CD4-positive, alpha-beta T cell treated with Interleukin-2 at 100 ng/mL for 4 hours (primary cell): ENCODE data around the gene GPR26.

Experiments
- DNase-seq: peaks from one replicate; pipeline ENCODE4 v3.0.0-alpha.2; 2020; ENCODE audit warnings: low spot score

The GPR26 gene

GRCh38 chr10:123645615-123646014, 20.5 kb upstream of the GPR26 start:
- no peak for DNase-seq

- no peak for DNase-seq
These were observed 17.6 kb upstream of the GPR26 start for GRCh38 chr10:123648595-123648994.

- DNase-seq: no peak
These were observed 16.5 kb upstream of the GPR26 start for GRCh38 chr10:123649676-123650075.

- DNase-seq: no peak
These were observed 14.6 kb upstream of the GPR26 start for GRCh38 chr10:123651421-123652047.

GRCh38 chr10:123655751-123656150, 10.4 kb upstream of the GPR26 start:
- DNase-seq: no peak

GRCh38 chr10:123663522-123663921, 2.6 kb upstream of the GPR26 start:
- no peak for DNase-seq

- DNase-seq: no peak
These were observed 466 bp upstream of the GPR26 start for GRCh38 chr10:123665491-123666286.

- DNase-seq: no peak
These were observed 3.7 kb downstream of the GPR26 start for GRCh38 chr10:123669886-123670285.

- DNase-seq: no peak
These were observed 7.0 kb downstream of the GPR26 start for GRCh38 chr10:123673198-123673597.

GRCh38 chr10:123674741-123675140, 8.6 kb downstream of the GPR26 start:
- DNase-seq: no peak

- DNase-seq: no peak
These were observed 9.7 kb downstream of the GPR26 start for GRCh38 chr10:123675811-123676210.

GRCh38 chr10:123677556-123677955, 11.4 kb downstream of the GPR26 start:
- DNase-seq: no peak

- DNase-seq: no peak
These were observed 12.2 kb downstream of the GPR26 start for GRCh38 chr10:123678376-123678775.

GRCh38 chr10:123681285-123681684, 15.1 kb downstream of the GPR26 start:
- no peak for DNase-seq

GRCh38 chr10:123682477-123682876, 16.3 kb downstream of the GPR26 start:
- no peak for DNase-seq

GRCh38 chr10:123683459-123683858, 17.3 kb downstream of the GPR26 start:
- DNase-seq: no peak

GRCh38 chr10:123683865-123684264, 17.7 kb downstream of the GPR26 start:
- DNase-seq: no peak

GRCh38 chr10:123685260-123685659, 19.1 kb downstream of the GPR26 start:
- no peak for DNase-seq

- no peak for DNase-seq
These were observed 21.6 kb downstream of the GPR26 start for GRCh38 chr10:123687758-123688157.

GRCh38 chr10:123689880-123690279, 23.7 kb downstream of the GPR26 start:
- DNase-seq: no peak

GRCh38 chr10:123703195-123703790, 37.1 kb downstream of the GPR26 start:
- DNase-seq: no peak

- DNase-seq: no peak
These were observed 37.9 kb downstream of the GPR26 start for GRCh38 chr10:123704076-123704475.

- DNase-seq: no peak
These were observed 38.7 kb downstream of the GPR26 start for GRCh38 chr10:123704812-123705211.
